22Rv1 (cell line): Measurements from ENCODE around the gene EIF2B4.

Source experiments
- CTCF ChIP-seq: fragments of 450-650 bp; IDR thresholded peaks from 2 replicates; pipeline ENCODE4 v1.5.1; 2017; ENCODE audit warnings: mild to moderate bottlenecking
- ZFX ChIP-seq: fragments of 450-650 bp; IDR thresholded peaks from 2 replicates; pipeline ENCODE4 v1.6.1; 2017; ENCODE audit warnings: antibody characterized with exemption, borderline replicate concordance

GRCh38 chr2:27407798-27408491, 37.8 kb upstream of the EIF2B4 start:
- TF ChIP-seq CTCF = peak; percentile 76
- TF ChIP-seq ZFX = no peak
